GM18502 (cell line): ENCODE data around the gene COX20.
"Not testable (repeated sequence)": the region's sequence is repeated elsewhere in the genome, so short reads cannot be mapped to it uniquely, and the experiment has no call there.

Source experiments
- ATAC-seq: cut with Tn5 transposase; IDR thresholded peaks from one replicate; pipeline ENCODE4 v1.9.1; 2021; ENCODE audit warnings: mild to moderate bottlenecking; ENCODE audit not compliant: unreplicated experiment, poor library complexity

The COX20 gene, protein sequence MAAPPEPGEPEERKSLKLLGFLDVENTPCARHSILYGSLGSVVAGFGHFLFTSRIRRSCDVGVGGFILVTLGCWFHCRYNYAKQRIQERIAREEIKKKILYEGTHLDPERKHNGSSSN

DNA sequence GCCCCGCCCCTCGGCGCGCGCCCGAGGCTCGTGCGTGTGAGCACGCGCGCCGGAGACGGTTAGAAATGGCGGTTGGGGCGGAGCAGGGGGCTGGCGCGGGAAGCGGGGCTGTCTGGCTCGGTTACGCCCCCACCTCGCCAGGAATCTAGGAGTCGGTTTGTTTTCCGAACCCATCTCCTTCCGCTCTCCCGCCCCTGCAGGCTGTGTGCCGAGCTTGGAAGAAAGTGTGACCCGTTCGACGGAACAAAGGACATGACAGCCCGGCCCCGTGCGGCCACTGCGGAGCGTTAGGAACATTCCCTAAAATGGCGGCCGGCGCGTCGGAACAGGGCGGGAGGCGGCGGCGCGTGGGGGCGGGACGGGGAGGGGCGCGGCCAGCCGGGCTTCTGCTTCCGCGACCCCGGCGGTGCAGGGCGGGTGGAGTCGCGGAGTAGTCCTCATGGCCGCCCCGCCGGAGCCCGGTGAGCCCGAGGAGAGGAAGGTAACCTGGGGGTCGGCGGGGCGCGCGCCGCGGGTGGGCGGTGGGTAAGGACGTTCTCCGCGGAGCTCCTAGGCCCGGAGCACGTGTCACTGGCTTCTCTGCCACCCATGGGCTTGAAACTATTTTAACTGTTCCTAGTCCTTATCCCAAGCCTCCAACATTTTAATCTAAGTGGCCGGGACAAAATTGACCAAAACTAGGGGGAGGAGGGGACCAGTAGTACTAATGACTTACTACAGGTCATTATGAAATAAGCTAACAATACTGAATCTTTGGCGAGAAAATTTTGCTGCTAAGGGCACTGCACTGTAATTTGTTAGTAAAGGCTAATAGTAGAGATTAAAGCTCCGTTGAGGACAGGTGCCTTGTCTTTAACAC, at the start of gene COX20:
Gene COX20, plus strand, starts transcription at position 383 of the 859 bp plus-strand sequence. Its CDS starts 57 bp downstream, at position 440.
- ATAC-seq, result peak; percentile 64

GRCh38 chr1:244788493-244789275, 46.8 kb upstream of the COX20 start:
- ATAC-seq, result no peak

DNA sequence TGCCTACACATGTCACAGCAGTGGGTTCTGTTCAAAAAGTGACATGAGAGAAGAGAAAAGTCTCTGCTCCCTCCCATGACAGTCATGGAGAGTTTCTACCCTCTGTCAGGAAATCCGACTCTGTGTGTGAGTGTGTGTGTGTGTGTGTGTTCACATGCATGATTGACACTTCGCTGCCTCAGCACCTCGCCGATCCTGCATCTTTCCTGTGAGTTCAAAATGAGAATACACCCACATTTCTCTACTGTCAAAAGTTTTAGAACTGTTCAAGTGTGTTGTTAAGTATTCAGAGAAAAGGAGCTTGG, 46.2 kb upstream of the COX20 start:
- no peak for ATAC-seq

GRCh38 chr1:244789731-244790130, 45.7 kb upstream of the COX20 start:
- no peak for ATAC-seq

GRCh38 chr1:244791061-244791460, 44.4 kb upstream of the COX20 start:
- no peak for ATAC-seq

DNA sequence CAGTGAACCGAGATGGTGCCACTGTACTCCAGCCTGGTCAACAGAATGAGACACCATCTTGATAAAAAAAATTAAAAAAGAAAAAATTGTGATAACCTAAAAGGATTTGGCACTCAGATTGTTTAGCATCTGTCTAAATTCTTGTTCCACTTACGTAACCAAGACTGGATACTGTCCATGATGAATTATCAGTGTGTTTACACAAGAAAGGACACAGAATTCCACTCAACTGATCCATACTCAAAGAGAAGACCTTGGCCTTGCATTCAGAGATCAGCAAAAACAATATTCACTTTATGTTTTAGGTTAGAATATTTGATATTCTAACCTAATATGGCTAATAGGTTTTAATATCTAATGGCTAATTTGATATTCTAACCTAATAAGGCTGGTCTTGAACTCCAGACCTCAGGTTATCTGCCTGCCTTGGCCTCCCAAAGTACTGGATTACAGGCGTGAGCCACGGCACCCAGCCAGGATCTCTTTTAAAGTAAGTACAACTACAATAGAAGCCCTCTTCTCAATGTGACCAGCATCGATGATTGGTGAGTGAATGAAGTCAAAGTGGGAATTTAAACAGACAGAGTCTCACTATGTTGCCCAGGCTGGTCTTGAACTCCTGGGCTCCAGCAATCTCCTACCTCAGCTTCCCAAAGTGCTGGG, 43.1 kb upstream of the COX20 start:
- no peak for ATAC-seq

DNA sequence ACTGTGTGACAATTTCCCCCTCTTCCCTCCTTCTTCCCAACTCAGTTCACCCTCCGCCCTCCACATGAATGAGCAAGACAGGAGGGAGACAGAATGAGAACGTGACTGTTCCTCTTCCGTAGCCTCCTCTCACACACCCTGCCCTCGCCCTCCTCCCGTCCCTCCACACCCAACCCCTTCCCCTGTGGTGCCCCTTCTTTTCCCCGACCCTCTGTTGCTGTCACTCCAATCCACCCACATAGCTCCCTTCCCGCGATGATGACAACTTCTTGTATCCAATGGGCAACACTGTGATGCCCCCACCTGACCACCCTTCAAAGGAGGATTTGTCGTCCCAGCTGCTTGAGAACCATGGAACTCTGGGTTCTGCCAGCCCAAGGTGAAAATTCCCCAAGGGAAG, 41.4 kb upstream of the COX20 start:
- no peak for ATAC-seq

GRCh38 chr1:244794516-244794915, 40.9 kb upstream of the COX20 start:
- not testable (repeated sequence) for ATAC-seq

DNA sequence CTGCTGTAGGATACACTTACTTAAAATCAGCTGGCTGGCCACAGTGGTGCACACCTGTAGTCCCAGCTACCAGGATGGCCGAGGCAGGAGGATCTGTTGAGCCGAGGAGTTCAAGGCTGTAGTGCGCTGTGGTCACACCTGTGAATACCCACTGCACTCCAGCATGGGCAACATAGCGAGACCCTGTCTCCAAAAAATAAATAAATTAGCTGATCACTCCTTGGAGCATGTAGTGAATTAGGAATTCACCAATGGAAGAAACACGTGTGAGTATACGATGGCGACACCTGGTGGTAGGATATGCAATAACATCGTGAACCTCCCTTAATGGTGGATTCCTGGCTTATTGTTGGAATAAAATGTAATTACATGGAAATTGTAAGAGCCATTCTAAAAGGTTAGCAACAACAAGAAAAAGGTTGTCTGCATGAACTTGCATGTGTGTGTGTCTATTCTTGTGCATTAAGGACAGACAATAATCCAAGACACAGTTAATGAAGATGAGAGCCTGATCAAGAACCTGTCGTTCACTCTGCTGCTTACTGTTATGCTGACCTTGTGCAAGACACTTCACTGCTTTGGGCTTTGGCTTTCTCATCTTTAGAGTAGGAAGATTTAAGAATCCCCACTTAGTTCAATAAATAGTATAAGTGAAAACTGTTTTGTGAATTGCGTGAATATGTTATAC, 38.6 kb upstream of the COX20 start:
- ATAC-seq, result no peak

- ATAC-seq, result peak; percentile 5
Measured at GRCh38 chr1:244800821-244801220, 34.6 kb upstream of the COX20 start.

- ATAC-seq, result peak; percentile 87
Measured at GRCh38 chr1:244801246-244801645, 34.2 kb upstream of the COX20 start.

DNA sequence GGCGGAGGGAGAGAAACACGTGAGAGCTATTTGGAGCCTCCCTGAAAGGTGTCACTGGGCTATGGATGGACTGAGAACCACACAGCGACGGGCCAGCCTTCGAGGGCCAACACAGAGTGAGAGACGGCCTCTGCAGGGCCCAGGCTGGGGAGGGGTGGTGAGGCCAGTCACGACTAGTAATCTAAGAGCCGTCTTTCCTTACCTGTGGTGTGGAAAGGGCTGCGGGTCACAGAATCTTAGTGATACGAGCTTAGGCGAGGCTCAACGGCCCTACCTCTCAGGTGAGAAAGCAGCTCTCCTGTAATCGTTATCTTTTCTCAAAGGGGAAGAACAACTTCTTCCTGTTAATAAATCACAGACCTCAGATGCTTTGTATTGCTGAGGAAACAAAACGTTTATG, 33.4 kb upstream of the COX20 start:
- ATAC-seq, result no peak

DNA sequence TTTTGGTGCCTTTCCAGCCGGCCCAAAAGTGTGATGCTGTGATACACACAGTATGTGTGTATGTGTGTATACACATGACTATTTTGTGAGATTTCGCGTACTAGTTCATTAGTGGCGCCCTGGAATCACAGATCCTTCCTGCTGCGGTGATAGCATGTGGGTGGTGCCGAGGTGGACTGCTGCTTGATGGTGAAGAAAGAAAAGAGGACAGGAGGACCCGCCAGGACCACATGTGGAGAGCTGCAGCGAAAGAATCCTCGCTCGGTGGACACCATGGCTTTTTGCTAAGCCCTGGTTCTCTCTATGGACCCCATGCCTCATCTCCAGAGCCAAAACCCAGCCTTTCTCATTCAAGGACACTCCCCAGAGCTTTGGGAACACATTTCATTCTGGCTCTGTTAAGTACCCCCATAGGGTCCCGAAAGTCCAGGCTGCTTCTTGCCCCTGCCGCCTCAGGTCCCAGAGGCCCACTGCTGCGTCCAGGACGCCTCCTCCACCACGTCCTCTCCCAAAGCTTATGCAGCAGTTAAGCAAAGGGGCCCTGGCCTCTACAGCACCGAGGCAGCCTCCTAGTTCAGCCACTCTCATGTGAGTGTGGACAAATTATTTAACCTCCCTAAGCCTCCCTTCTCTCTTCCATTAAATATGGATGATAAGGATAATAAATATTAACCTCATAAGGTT, 32.8 kb upstream of the COX20 start:
- ATAC-seq, result no peak

- no peak for ATAC-seq
Measured at GRCh38 chr1:244804841-244805240, 30.6 kb upstream of the COX20 start.

GRCh38 chr1:244807138-244807537, 28.3 kb upstream of the COX20 start:
- no peak for ATAC-seq

GRCh38 chr1:244810221-244810620, 25.2 kb upstream of the COX20 start:
- ATAC-seq, result no peak

- no peak for ATAC-seq
Measured at GRCh38 chr1:244813327-244813726, 22.1 kb upstream of the COX20 start.

DNA sequence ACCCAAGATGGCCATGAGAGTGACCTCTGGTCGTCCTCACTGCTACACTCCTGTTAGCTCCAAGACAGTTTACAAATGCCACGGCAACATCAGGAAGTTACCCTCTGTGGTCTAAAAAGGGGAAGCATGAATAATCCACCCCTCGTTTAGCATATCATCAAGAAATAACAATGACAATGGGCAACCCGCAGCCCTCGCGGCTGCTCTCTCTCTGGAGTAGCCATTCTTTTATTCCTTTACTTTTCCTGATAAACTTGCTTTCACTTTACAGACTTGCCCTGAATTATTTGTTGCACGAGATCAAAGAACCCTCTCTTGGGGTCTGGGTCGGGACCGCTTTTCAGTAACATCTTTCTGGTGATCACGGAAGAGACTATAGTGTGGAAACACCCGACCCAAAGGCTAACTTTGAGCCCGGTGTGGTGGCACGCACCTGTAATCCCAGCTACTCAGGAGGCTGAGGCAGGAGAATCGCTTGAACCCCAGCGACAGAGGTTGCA, 19.8 kb upstream of the COX20 start:
- ATAC-seq, result no peak

DNA sequence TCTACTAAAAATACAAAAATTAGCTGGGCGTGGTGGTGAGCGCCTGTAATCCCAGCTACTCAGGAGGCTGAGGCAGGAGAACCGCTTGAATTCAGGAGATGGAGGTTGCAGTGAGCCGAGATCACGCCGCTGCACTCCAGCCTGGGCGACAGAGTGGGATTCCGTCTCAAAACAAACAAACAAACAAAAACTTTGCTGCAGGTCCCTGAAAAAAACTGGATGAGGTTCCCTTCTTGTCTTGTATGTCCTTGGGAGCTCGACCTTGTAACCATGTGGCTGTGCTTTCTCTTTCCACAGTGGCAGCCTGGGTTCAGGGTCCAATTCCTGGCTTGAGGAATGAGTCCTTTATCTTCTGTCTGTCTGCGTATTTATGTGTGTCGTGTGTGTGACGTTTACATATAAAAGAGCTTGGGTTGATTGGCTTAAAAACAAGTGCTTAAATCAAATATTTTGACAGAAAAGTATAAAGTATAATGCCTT, 18.0 kb upstream of the COX20 start:
- no peak for ATAC-seq
